Karpas-422 (cell line): ENCODE data around the gene RIN2. TPM values are rescaled to one million over a fixed set of nuclear protein-coding genes. Genes with fewer than 3 reads are reported as not detected.

ENCODE experiments used
- DNase-seq: peaks from one replicate; pipeline ENCODE4 v3.0.0-alpha.2; 2015
- H2AFZ ChIP-seq: fragments of 200-600 bp; sonication (generic); 2 replicates; pipeline ENCODE4 v1.6.1; 2014; ENCODE audit warnings: antibody characterized with exemption, low read length, mixed read lengths
- H3K27ac ChIP-seq: fragments of 200-600 bp; sonication (generic); 2 replicates; pipeline ENCODE4 v1.5.1; 2014; ENCODE audit warnings: mild to moderate bottlenecking, low read length, moderate library complexity
- H3K27me3 ChIP-seq: fragments of 200-600 bp; sonication (generic); 2 replicates; pipeline ENCODE4 v1.6.1; 2014; ENCODE audit warnings: low read length, mixed read lengths
- H3K36me3 ChIP-seq: fragments of 200-600 bp; sonication (generic); 2 replicates; pipeline ENCODE4 v1.6.1; 2014; ENCODE audit warnings: low read length, mixed read lengths; ENCODE audit not compliant: insufficient read depth
- H3K4me1 ChIP-seq: fragments of 200-600 bp; sonication (generic); 2 replicates; pipeline ENCODE4 v1.6.1; 2014; ENCODE audit warnings: mild to moderate bottlenecking, low read length, mixed read lengths
- H3K4me2 ChIP-seq: fragments of 200-600 bp; sonication (generic); 2 replicates; pipeline ENCODE4 v1.6.1; 2014; ENCODE audit warnings: low read length, low read depth, mild to moderate bottlenecking; ENCODE audit not compliant: poor library complexity, severe bottlenecking
- H3K4me3 ChIP-seq: fragments of 200-600 bp; sonication (generic); 2 replicates; pipeline ENCODE4 v1.5.1; 2014; ENCODE audit warnings: mild to moderate bottlenecking, antibody characterized with exemption, low read length, mixed read lengths
- H3K79me2 ChIP-seq: fragments of 200-600 bp; sonication (generic); 2 replicates; pipeline ENCODE4 v1.6.1; 2014; ENCODE audit warnings: mild to moderate bottlenecking, low read length, mixed read lengths
- H3K9ac ChIP-seq: fragments of 200-600 bp; sonication (generic); 2 replicates; pipeline ENCODE4 v1.6.0; 2014; ENCODE audit warnings: low read length
- H3K9me2 ChIP-seq: fragments of 200-600 bp; sonication (generic), shearing (Covaris generic); replicated peaks from 2 replicates; pipeline ENCODE4 v1.6.0; 2014; ENCODE audit warnings: mild to moderate bottlenecking, low read length, moderate library complexity; ENCODE audit not compliant: insufficient read depth
- H3K9me3 ChIP-seq: fragments of 300-700, 200-600 bp; sonication (generic); 2 replicates; pipeline ENCODE4 v1.6.1; 2014; ENCODE audit warnings: low read length, mixed read lengths
- H4K20me1 ChIP-seq: fragments of 200-600 bp; sonication (generic); 2 replicates; pipeline ENCODE4 v1.6.1; 2014; ENCODE audit warnings: mild to moderate bottlenecking, antibody characterized with exemption, low read length, low read depth; ENCODE audit not compliant: insufficient read depth
- total RNA-seq: library from RNA; depleted of rRNA; stranded (reverse); fragments of >200 nt; shearing (Covaris generic); gene quantifications from 2 replicates; pipeline ENCODE4 v1.2.3, GENCODE V29; 2014; ENCODE audit warnings: low replicate concordance

RIN2 gene
- total RNA-seq, 1 experiment from 2014 or later = 3.3 TPM

DNA sequence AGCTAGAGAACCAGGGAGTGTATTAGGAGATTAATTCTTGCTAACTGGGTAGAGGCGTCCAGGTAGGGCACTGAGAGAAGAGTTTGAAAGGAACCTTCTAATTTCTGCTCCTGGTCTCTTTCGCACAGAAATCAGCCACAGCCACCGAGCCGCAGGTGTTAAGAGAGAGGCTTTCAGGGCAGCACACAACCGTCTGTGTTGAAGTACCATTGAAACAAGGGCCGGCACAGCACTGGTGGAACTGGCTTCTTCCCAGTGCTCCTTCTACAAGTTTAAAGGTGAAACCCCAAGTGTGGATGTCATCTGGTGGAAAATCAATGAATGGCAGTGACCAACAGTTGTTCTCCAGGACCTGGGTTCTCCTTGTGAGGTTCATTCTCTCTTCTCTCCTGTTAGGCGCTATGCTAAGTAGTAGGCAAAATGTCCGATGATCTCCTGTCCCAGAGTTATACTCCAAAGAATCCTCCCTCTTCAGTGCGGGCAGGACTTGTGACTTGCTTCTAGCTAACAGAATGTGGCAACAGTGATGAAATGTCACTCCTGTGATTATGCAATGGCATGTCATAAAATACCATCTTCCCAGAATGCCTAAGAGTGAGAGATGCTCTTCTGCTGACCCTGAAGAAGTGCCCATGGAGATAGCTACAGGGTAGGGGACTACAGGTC is 15.0 kb upstream of the RIN2 start:
- Histone ChIP-seq H3K9ac (no peak overlapping the region), H2AFZ (no peak overlapping the region), H3K36me3 (no peaks in the 10 kb centered on the region; the same call in 1 of the 2 replicates), H3K4me3 (no peak overlapping the region), H3K27me3 (peaks cover 2% of the 10 kb centered on the region; the same call in 1 of the 2 replicates), H4K20me1 (no peaks in the 10 kb centered on the region), H3K4me1 (no peaks in the 10 kb centered on the region), H3K9me3 (peaks cover 11% of the 10 kb centered on the region), H3K4me2 (no peak overlapping the region), H3K79me2 (no peaks in the 10 kb centered on the region), H3K9me2 (no peaks in the 10 kb centered on the region), H3K27ac (no peak overlapping the region)
- DNase-seq = no peak

GRCh38 chr20:19743640-19743995 is 14.4 kb upstream of the RIN2 start:
- Histone ChIP-seq H3K4me1 (no peaks in the 10 kb centered on the region), H3K27me3 (peaks cover 2% of the 10 kb centered on the region; the same call in 1 of the 2 replicates), H3K36me3 (no peaks in the 10 kb centered on the region; the same call in 1 of the 2 replicates), H3K4me3 (no peak overlapping the region), H2AFZ (no peak overlapping the region), H3K9me3 (peaks cover 11% of the 10 kb centered on the region), H3K4me2 (no peak overlapping the region), H3K79me2 (no peaks in the 10 kb centered on the region), H3K9me2 (no peaks in the 10 kb centered on the region), H3K27ac (no peak overlapping the region), H3K9ac (no peak overlapping the region), H4K20me1 (no peaks in the 10 kb centered on the region)
- DNase-seq = no peak

GRCh38 chr20:19745106-19745505 is 13.0 kb upstream of the RIN2 start:
- H3K9me2 ChIP-seq = no peaks in the 10 kb centered on the region
- peaks cover 1% of the 10 kb centered on the region for H3K4me1 ChIP-seq
- H3K36me3 ChIP-seq = no peaks in the 10 kb centered on the region; the same call in 1 of the 2 replicates
- no peaks in the 10 kb centered on the region for H3K79me2 ChIP-seq
- H3K27ac ChIP-seq = no peak overlapping the region
- H2AFZ ChIP-seq = no peak overlapping the region
- DNase-seq = no peak
- no peak overlapping the region for H3K4me2 ChIP-seq
- H4K20me1 ChIP-seq = no peaks in the 10 kb centered on the region
- H3K9ac ChIP-seq = no peak overlapping the region
- no peak overlapping the region for H3K4me3 ChIP-seq
- peaks cover 11% of the 10 kb centered on the region for H3K9me3 ChIP-seq
- H3K27me3 ChIP-seq = peaks cover 2% of the 10 kb centered on the region; the same call in 1 of the 2 replicates

GRCh38 chr20:19745584-19745983 is 12.5 kb upstream of the RIN2 start:
- H3K79me2 ChIP-seq = no peaks in the 10 kb centered on the region
- H3K4me3 ChIP-seq = no peak overlapping the region
- H3K36me3 ChIP-seq = no peaks in the 10 kb centered on the region; the same call in 1 of the 2 replicates
- peaks cover 6% of the 10 kb centered on the region for H3K4me1 ChIP-seq
- no peak overlapping the region for H2AFZ ChIP-seq
- H4K20me1 ChIP-seq = no peaks in the 10 kb centered on the region
- peaks cover 11% of the 10 kb centered on the region for H3K9me3 ChIP-seq
- DNase-seq = no peak
- no peak overlapping the region for H3K4me2 ChIP-seq
- no peak overlapping the region for H3K27ac ChIP-seq
- no peak overlapping the region for H3K9ac ChIP-seq
- no peaks in the 10 kb centered on the region for H3K9me2 ChIP-seq
- peaks cover 2% of the 10 kb centered on the region; the same call in 1 of the 2 replicates for H3K27me3 ChIP-seq

DNA sequence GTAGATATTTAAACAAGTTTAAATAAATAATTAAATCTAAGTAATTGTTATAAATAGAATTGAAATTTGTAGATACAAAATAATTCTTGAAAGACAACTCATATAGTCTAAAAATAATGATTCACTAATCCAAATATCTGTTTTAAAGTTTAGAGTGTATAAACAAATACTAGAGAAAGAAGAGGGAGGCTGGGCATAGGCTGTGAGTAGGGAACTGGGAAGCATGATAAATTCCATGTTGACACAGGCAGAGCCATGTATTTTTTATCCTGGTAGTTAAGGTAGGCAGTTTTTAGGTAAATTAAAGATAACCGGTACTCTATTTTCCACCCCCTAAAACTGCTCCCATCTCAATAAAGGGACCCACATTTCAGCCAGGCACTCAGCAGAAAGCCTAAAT is 11.7 kb upstream of the RIN2 start:
- H3K36me3 ChIP-seq = no peaks in the 10 kb centered on the region; the same call in 1 of the 2 replicates
- no peak overlapping the region for H3K4me3 ChIP-seq
- H3K9ac ChIP-seq = no peak overlapping the region
- no peaks in the 10 kb centered on the region for H3K79me2 ChIP-seq
- H3K4me1 ChIP-seq = peaks cover 14% of the 10 kb centered on the region
- no peaks in the 10 kb centered on the region for H4K20me1 ChIP-seq
- no peaks in the 10 kb centered on the region for H3K9me2 ChIP-seq
- no peak for DNase-seq
- H3K4me2 ChIP-seq = no peak overlapping the region
- peaks cover 2% of the 10 kb centered on the region; the same call in 1 of the 2 replicates for H3K27me3 ChIP-seq
- H2AFZ ChIP-seq = no peak overlapping the region
- H3K9me3 ChIP-seq = peaks cover 11% of the 10 kb centered on the region
- H3K27ac ChIP-seq = no peak overlapping the region

DNA sequence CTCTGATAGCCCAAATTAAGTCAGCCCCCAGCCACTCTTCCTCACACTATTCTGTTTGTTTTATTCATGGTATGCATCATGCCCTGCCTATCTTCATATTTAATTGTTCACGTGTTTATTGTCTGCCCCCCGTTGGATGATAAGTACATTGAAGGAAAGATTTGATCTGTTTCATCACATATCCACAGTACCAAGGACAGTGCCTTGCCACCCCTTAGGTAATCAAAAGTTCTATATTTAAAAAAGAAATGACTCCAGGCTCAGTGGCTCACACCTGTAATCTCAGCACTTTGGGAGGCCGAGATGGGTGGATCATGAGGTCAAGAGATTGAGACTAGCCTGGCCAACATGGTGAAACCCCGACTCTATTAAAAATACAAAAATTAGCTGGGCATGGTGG is 10.2 kb upstream of the RIN2 start:
- Histone ChIP-seq H3K9me3 (peaks cover 11% of the 10 kb centered on the region), H3K4me2 (no peak overlapping the region), H3K9ac (no peak overlapping the region), H3K27me3 (peaks cover 2% of the 10 kb centered on the region; the same call in 1 of the 2 replicates), H3K4me3 (no peak overlapping the region), H3K4me1 (peaks cover 16% of the 10 kb centered on the region), H3K9me2 (no peaks in the 10 kb centered on the region), H2AFZ (no peak overlapping the region), H3K79me2 (no peaks in the 10 kb centered on the region), H3K36me3 (no peaks in the 10 kb centered on the region; the same call in 1 of the 2 replicates), H4K20me1 (no peaks in the 10 kb centered on the region), H3K27ac (no peak overlapping the region)
- no peak for DNase-seq

- H3K79me2 ChIP-seq = no peaks in the 10 kb centered on the region
- no peak overlapping the region for H2AFZ ChIP-seq
- H4K20me1 ChIP-seq = no peaks in the 10 kb centered on the region
- no peaks in the 10 kb centered on the region for H3K9me2 ChIP-seq
- H3K36me3 ChIP-seq = no peaks in the 10 kb centered on the region; the same call in 1 of the 2 replicates
- H3K27me3 ChIP-seq = peaks cover 2% of the 10 kb centered on the region; the same call in 1 of the 2 replicates
- H3K4me1 ChIP-seq = peaks cover 16% of the 10 kb centered on the region
- no peak overlapping the region for H3K4me2 ChIP-seq
- peaks cover 11% of the 10 kb centered on the region for H3K9me3 ChIP-seq
- no peak overlapping the region for H3K9ac ChIP-seq
- no peak for DNase-seq
- no peak overlapping the region for H3K4me3 ChIP-seq
- H3K27ac ChIP-seq = no peak overlapping the region
Measured at GRCh38 chr20:19748681-19749080, 9.4 kb upstream of the RIN2 start.

DNA sequence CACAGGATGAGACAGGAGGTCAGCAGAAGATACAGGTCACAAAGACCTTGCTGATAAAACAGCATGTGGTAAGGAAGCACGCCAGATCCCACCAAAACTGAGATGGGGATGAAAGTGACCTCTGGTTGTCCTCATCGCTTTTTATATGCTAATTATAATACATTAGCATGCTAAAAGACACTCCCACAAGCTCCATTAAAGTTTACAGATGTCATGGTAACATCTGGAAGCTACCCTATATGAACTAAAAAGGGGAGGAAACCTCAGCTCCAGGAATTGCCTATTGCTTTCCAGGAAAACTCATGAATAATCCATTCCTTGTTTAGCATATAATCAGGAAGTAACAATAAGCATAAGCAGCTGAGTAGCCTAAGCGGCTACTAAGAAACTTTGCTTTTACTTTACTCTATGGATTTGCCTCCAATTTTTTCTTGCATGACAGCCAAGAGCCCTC is 8.4 kb upstream of the RIN2 start:
- Histone ChIP-seq H3K27ac (no peak overlapping the region), H3K36me3 (no peaks in the 10 kb centered on the region; the same call in 1 of the 2 replicates), H3K4me1 (peaks cover 16% of the 10 kb centered on the region), H3K27me3 (no peaks in the 10 kb centered on the region), H3K79me2 (no peaks in the 10 kb centered on the region), H3K9me3 (peaks cover 11% of the 10 kb centered on the region), H2AFZ (no peak overlapping the region), H3K9me2 (no peaks in the 10 kb centered on the region), H3K4me3 (no peak overlapping the region), H4K20me1 (no peaks in the 10 kb centered on the region), H3K9ac (no peak overlapping the region), H3K4me2 (no peak overlapping the region)
- no peak for DNase-seq
